Hepatocyte (in vitro differentiated cells): ENCODE results near the gene HAT1.

Source experiments
- CTCF ChIP-seq: fragments of 200-600 bp; sonication (generic); IDR thresholded peaks from 2 replicates; pipeline ENCODE4 v1.5.1; 2016; ENCODE audit warnings: antibody characterized with exemption, mild to moderate bottlenecking; ENCODE audit not compliant: poor library complexity
- EZH2 ChIP-seq: fragments of 200-600 bp; sonication (generic); IDR thresholded peaks from 2 replicates; pipeline ENCODE4 v1.6.1; 2016; ENCODE audit warnings: antibody characterized with exemption, mild to moderate bottlenecking, borderline replicate concordance
- EZH2phosphoT487 ChIP-seq: fragments of 200-600 bp; sonication (generic); IDR thresholded peaks from one replicate; pipeline ENCODE4 v1.6.1; 2018; ENCODE audit warnings: antibody characterized with exemption, mild to moderate bottlenecking, low read depth, moderate library complexity; ENCODE audit not compliant: unreplicated experiment, severe bottlenecking

GRCh38 chr2:172012677-172013391 is 90.6 kb downstream of the HAT1 start:
- TF ChIP-seq EZH2phosphoT487 (no peak), CTCF (no peak), EZH2 (no peak)
